SK-N-MC (cell line): ENCODE data around the gene RGN.

ENCODE experiments used
- EZH2 ChIP-seq: fragments of 200-600 bp; sonication (generic); IDR thresholded peaks from one replicate; pipeline ENCODE4 v1.6.1; 2017; ENCODE audit warnings: antibody characterized with exemption
- FOXP2 ChIP-seq: optimal IDR thresholded peaks from 2 replicates; pipeline ENCODE3; 2011; ENCODE audit warnings: mild to moderate bottlenecking, moderate library complexity; ENCODE audit not compliant: insufficient read depth; ENCODE audit errors: extremely low read length, control extremely low read depth
- POLR2AphosphoS5 ChIP-seq: IDR thresholded peaks from 2 replicates; pipeline ENCODE4 v1.6.1; 2012; ENCODE audit warnings: mild to moderate bottlenecking, low read depth, low read length, borderline replicate concordance

DNA sequence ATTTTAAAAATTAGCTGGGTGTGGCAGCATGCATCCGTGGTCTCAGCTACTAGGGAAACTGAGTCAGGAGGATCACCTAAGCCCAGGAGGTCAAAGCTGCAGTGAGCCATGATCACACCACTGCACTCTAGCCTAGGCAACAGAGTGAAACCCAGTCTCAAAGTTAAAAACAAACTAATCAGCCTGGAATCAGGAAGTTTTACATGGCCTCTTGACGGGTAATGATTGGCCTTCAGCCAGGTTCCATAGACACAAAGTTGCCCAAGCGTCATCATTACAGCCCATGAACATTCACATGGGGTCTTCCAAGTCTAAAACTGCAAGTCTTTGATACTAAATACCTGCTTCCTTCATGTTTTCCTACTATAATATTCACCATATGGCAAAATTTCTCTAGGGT is 10.0 kb upstream of the RGN start:
- no peak for TF ChIP-seq EZH2
- TF ChIP-seq POLR2AphosphoS5 = no peak
- no peak for TF ChIP-seq FOXP2
